DMS153 treated with DMSO at 0.1 percent for 48 hours (cell line): ENCODE results near the gene MMS22L.

Experiments used
- DNase-seq: peaks from one replicate; lab custom pipeline; 2025; ENCODE audit not compliant: unreplicated experiment; lab: John Stamatoyannopoulos, UW

Gene MMS22L, protein sequence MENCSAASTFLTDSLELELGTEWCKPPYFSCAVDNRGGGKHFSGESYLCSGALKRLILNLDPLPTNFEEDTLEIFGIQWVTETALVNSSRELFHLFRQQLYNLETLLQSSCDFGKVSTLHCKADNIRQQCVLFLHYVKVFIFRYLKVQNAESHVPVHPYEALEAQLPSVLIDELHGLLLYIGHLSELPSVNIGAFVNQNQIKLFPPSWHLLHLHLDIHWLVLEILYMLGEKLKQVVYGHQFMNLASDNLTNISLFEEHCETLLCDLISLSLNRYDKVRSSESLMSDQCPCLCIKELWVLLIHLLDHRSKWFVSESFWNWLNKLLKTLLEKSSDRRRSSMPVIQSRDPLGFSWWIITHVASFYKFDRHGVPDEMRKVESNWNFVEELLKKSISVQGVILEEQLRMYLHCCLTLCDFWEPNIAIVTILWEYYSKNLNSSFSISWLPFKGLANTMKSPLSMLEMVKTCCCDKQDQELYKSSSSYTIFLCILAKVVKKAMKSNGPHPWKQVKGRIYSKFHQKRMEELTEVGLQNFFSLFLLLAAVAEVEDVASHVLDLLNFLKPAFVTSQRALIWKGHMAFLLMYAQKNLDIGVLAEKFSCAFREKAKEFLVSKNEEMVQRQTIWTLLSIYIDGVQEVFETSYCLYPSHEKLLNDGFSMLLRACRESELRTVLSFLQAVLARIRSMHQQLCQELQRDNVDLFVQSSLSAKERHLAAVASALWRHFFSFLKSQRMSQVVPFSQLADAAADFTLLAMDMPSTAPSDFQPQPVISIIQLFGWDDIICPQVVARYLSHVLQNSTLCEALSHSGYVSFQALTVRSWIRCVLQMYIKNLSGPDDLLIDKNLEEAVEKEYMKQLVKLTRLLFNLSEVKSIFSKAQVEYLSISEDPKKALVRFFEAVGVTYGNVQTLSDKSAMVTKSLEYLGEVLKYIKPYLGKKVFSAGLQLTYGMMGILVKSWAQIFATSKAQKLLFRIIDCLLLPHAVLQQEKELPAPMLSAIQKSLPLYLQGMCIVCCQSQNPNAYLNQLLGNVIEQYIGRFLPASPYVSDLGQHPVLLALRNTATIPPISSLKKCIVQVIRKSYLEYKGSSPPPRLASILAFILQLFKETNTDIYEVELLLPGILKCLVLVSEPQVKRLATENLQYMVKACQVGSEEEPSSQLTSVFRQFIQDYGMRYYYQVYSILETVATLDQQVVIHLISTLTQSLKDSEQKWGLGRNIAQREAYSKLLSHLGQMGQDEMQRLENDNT

DNA sequence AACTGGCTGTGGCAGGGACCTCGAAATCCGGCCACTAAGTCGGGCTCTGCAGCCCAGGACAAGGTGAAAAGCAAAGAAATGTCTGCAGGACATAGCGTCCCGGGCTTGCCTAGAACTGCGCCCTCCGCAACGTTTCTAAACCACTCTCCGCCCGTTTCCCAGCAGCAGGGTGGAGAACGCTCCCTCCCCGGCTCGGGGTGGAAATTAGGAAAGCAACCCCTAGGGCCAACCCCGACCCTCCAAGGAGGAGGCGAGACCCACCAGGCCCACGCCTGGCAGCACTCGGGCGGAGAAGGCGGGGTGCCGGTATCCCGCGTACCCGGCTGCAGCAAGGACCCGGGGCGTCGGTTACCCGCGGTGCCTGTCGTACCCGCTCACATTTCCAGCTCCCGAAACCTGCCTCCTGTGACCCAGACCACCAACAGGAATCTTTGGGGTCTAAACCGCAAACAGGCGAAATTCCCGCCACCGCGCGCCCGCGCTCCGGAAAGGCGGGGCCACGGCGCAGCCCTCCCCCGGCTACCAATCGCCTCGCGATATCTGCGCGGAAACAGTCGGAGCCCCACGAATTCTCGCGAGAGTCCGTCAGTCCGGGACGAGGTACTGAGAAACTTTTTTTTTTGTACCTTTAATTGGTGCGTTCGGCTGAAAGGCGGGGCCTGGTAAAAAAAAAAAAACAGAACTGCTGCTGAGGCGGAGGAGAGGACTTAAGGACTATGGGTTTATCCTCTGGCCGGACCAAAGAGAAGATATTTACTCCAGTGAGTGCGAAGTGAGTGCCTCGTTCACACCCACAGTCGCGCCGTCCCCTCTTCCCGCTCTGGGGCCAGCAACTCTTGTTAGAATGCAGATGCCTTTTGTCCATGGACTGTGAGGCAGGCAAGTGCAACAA, at the start of gene MMS22L:
Gene MMS22L (minus strand): TSS at position 491 of the 892 bp plus-strand sequence. CDS start 739 bp downstream, outside the sequence.
- DNase-seq = peak; percentile 89

DNA sequence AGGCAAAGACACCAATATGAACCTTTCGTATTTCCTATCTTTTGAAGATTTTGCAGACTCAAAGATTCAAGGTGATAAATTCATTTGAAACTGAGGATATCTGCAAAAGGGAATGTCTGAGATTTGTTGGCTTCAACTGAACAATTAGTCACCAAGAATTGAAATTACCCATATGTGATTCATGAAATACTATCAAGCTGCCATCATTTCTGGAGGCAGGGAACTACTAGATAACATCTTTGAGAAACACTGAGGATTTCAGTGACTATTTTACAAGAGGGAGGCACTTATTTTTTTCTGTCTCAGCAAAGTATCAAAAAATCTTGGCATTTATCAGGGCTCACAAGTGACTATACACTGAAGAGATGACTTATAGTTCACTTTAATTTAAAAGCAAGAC, 39.8 kb upstream of the MMS22L start:
- no peak for DNase-seq

DNA sequence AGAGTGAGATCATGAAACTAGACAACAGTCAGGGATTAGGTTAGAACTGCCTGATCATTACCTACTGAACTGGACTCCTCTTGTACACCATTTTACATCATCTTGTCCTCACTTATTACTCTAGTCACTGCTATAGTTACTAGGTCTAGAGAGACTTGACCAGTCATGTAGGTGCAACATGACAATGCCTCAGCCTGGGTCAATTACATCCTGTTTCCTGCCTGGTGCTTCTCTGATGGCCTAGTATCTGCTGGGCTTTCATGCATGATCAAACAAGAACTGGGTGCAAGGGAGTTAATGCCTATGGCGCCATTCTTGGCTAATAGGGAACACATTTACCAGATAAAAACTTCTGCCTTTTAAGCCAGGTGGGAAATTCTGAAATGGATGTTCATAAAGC, 39.2 kb upstream of the MMS22L start:
- DNase-seq = no peak

DNA sequence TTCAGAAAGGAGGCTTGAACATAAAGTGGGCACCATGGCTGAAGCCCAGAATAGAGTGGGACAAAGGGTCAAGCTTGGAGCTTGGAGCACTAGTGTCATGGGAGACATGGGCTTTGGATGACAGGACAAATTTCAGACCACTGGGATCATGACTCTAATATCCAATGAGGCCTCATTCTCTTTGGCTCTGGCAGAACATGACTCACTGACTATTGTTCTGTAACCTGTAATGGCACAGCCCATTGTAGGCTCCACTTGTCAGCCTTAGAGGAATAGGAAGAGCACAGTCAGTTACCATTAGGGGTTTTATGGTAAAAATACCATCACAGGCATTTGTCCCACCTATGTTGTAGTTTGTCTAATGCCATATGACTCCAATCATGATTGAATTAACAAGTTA, 34.0 kb upstream of the MMS22L start:
- no peak for DNase-seq

DNA sequence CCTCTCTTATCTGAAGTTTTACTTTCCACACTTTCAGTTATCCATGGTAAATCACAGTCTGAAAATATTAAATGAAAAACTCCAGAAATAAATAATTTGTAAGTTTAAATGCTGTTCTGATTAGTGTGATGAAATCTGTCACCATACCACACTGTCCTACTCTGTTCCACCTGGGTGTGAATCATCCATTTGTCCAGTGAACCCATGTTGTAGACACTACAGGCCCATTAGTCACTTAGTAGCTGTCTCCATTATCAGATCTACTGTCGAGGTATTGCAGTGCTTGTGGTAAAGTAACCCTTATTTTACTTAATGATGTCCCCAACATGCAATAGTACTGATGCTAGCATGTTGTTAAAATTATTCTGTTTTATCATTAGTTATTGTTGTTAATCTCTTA, 29.2 kb upstream of the MMS22L start:
- DNase-seq = no peak

DNA sequence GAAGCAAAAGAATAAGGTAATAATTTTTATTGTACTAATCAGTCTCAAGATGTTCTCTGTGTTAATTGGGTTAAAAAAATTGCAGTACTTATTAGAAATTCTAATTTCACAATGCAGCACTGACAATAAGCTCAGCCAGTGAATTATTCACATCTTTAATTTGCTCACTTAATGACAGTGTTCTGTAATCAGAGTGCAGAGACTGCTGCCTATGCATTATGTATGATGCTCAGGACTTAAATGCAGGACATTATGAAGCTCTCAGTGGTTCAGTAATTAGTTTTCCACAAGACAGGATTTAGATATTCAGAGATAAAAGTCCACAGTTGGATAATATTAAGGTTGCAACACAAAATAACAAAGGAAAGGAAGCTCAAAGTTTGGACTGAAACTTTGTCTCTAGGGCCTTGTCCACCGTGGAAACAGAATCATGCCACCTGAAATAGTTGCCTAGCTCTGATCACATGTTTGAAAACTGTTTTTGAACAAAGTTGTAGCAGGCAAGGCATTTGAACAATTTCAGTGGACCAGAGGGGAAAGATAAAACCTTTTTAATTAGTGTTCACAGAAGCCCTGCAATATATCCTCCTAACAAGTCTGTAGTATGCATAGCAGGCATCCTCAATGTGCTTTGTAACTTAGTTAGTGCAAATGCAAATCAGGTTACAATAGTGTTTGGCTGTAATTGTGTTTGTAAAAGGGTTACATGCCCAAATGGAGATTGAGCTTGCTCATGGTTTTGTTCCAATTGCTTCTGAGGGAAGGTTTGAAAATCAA, 23.7 kb upstream of the MMS22L start:
- no peak for DNase-seq

DNA sequence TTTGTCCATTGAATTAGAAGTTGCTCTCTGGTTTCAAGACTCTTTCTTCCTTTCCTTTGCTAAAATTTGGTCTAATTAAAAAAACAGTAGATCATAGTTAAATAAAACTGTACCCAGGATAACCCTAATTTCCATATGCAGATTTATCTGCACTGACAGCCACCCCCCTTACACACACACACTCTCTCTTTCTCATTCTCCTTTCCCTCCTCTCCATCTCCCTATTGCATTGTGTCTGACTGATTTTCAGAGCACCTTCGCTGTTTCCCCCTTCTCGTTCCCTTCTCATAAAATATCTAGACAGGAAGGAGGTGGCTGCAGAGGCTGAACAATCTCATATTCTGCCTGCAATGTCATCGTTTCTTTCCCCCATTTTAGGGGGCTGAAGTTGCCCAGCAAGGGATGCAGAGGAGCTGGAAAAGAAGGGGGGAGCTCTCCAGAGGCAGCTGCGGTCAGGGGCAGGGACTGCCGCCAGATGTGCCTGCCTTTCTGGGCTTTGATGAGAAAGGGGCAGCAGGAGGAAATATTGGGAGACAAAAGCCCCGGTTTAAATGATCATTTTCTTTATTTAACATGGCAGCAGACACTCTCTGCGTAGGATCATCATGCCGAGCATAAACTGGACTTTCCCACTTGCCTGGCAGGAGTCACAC, 22.5 kb upstream of the MMS22L start:
- DNase-seq = no peak

DNA sequence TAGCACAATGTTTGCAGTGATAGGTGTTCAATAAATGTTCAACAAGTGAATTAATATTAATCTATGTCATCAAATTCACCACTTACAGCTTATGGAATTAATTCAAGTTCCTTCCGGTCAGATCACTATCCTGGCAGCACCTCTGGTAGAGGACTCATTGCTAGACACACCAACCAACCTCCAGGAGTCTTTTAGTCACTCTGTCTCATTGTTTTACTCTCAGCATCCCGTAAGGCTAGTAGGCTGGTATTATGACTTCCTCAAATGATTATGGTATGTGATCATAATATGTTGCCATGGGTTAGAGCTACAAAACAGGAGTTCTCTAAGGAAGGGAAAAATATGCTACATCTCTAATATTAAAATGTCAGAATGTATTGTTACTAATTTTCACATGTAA, 21.7 kb upstream of the MMS22L start:
- no peak for DNase-seq

DNA sequence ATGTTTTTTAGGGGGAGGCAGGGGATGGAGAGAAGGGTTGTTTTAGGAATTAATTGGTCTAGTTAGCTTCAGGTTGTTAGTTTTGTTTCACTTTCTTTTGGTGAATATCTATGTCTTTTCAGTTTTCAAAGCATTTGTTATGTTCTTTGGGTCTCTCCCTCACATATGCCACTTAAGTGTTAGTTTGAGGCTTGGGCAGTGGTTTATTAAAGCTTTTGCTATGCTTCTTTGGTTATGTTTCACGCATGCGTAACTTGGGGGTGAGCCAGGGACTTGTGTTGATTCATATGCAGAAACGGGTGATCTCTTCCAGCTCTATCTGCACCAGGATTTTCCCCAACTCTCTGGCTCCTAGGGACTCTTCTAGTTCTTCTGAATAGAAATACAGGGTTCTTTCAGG, 11.4 kb upstream of the MMS22L start:
- DNase-seq = no peak

DNA sequence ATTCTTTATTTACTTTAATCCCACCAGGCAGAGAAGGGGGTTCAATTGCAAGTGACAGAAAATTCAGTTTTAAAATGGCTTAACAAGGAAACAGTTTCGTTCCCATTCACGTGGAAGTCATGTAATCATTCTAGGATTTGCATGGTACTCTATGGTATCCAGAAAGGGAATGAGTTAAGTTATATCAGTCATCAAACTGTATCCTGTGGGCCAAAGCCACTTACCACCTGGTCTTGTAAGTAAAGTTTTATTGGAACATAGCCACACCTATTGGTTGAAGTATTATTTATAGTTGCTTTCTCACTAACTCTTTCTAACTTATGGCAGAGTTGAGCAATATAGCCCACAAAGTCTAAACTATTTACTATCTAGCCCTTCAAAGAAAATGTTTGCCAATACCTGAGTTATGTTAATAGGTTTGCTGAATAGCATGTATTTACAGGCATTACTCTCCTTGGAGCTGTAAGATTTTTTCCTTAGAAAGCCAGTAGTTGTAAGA, 10.2 kb upstream of the MMS22L start:
- no peak for DNase-seq

DNA sequence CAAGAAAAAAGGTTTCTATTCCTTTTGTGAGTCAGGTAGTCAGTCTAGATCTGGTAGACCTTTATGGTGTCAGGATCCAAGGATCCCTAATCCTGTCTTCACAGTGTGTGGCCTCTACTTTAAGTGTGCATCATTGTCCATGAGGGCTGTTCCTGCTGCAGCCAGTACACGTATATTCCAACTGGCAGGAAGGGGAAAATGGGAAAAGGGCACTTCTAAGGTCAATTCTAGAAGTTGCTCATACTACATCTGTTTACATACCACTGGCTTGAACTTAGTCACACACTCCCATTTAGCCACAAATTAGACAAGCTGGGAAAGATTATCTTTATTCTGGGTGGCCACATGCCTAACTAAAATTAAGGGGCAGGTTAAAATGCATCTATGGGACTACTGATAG, 9.7 kb upstream of the MMS22L start:
- no peak for DNase-seq

DNA sequence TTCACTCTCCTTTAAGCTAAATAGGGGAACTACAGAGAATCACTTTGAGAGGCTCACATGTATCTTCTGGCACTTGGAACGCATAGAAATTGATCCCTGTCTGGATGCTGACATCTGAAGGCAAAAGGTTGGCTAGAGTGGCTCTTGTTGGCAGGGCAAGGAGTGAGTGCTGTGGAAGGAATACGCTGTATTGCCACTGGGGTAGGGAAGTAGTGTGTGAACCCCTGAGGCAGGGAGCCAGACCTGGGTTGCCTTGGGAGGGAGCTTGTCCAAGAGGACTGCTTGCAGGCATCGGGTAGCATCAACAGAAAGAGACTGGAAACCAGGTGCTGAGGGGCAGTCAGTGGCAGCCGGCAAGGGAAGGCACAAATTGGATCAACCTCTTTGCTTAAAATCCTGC, 8.9 kb upstream of the MMS22L start:
- no peak for DNase-seq

DNA sequence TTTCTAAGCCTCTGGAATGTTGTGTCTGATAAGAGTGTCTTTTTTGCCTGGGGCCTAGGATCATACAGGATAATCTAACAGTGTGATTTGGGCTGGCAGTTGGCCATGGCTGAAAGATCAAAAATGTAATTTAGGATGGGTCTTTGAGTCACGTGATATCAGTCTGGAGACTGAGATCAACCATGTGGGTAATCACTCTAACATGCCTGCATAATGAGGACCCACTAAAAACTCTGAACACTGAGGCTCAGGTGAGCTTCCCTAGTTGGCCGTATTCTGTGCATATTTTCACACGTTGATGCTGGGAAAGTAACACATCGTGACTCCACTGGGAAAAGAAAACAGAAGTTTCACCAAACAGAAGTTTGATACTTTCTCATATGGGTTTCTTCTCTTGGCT, 6.3 kb upstream of the MMS22L start:
- DNase-seq = no peak

DNA sequence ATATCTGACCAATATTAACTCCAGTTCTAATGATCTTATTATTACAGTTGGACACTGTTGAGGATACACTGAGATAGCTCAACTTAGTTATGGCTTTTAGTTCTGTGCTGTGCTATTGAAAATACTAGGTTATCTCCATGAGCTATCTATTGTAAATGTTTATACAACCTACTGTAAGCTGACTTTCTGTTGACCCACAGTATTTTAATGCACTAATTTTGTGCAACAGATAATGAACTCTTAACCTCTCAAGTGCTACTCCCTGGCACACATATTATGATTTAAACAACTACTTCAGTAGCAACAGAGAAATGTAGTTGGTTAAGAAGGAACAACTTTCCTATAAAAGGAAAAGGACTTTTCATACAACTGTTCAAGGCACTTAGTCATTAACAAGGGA, 5.2 kb upstream of the MMS22L start:
- DNase-seq = no peak

DNA sequence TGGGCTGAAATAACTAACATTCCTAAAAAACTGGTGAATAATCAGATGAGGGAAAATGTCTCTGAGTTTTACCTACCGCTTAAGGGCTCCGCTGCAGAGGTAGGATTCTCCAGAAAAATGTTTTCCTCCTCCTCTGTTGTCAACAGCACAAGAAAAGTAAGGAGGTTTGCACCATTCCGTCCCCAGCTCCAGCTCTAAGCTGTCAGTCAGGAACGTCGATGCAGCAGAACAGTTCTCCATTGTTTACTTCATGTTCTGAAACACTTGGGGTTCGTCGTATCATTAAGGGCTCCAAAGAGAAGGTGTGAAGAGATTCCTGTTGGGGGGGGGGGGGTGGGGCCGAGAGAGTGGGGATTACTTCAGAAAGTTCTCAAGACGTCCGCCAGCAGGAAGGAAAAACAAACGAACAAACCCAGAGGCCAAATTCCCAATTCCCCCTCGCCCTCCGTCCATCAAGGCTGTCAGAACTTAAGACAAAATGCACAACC, 734 bp downstream of the MMS22L start:
- DNase-seq = no peak

DNA sequence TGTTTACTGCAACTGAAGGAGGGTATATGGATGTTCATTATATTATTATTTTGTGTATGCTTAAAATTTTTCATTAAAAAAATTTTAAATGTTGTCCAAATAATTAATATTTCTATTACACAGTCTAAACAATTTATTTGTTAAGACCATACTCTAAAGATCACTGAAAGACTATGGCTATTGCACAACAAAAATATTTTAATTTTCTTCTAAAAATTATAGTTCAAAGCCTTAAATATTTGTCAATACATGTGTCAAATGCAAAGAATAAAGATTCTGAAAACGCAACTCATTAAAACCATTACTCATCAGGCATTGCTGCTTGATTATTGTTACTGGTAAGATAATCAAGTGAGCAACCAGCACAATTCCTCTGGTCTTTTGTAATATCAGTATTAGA, 2.2 kb downstream of the MMS22L start:
- no peak for DNase-seq

DNA sequence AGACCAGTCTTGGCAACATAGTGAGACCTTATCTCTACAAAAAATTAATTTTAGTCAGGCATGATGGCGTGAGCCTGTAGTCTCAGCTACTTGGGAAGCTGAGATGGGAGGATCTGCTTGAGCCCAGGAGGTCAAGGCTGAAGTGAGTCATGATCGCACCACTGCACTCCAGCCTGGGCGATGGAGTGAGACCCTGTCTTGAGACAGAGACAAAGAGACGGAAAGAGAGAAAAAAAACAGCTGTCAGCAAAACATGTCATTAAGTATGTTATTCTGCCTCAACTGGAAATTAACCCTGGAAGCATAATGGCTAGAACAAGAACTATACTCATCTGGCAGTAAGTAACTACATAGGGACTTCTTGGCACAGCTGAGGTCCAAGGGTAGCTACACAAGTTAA, 7.2 kb downstream of the MMS22L start:
- no peak for DNase-seq

DNA sequence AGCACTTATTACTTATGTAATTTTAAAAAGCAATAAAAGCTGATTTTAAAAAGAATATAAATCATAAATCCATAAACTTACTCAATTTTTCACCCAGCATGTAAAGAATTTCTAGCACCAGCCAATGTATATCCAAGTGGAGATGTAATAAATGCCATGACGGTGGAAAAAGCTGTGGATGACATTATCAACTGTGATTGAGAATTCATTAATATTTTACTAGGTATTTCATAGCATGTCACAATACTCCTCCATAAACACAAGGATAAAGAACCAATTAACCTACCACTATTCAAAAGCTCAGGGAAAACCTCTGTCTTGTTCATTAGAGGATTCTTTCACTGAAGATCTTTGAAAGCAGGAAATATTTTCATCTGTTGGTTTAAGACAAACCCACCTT, 13.2 kb downstream of the MMS22L start:
- no peak for DNase-seq

DNA sequence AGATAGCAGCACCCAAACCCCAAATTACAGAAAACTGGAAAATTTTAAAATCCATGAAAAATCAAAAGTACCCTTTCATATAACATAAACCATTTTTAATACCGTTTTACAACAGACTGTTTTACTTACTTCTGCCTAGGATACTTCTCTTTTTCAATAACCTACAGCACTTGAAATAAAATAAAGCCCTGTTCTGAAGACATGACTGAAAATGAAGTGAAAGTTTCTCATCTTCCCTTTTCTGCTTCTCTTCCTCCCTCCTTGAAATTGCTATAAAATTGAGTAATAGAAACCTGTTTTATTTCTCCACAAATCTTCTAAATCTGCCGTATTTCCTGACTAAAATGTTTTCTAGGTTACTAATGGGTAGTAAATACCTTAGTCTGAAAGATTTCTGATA, 20.3 kb downstream of the MMS22L start:
- DNase-seq = no peak
